Ovary (tissue), 10 donors: Measurements from ENCODE around the gene SFT2D2. TPM values are rescaled to one million over a fixed set of nuclear protein-coding genes. Genes with fewer than 3 reads are reported as not detected.

Source experiments
- DNase-seq, 5 donors: peaks; one replicate each; pipeline ENCODE4 v3.0.0-alpha.2; 2019 to 2020
- H3K27ac ChIP-seq, 2 donors: fragments of 200-600 bp; one replicate each; pipeline versions ENCODE4 v1.5.1 to v1.8.0; 2019 to 2022
- H3K27me3 ChIP-seq: fragments of 200-600 bp; one replicate; pipeline ENCODE4 v1.8.0; 2022
- H3K36me3 ChIP-seq: fragments of 200-600 bp; sonication (generic); one replicate; pipeline ENCODE4 v1.5.1; 2019
- H3K4me1 ChIP-seq: one replicate; pipeline ENCODE4 v1.8.1; 2013; ENCODE audit warnings: mild to moderate bottlenecking, moderate library complexity; ENCODE audit not compliant: insufficient read depth
- H3K4me3 ChIP-seq: fragments of 200-600 bp; sonication (generic); one replicate; pipeline ENCODE4 v1.5.1; 2017
- H3K9me3 ChIP-seq, 2 donors: fragments of 200-600 bp in 1 of 2; sonication (generic) in 1 of 2; one replicate each; pipeline versions ENCODE4 v1.5.1 to v1.8.1; 2013 to 2019; ENCODE audit warnings: mild to moderate bottlenecking in 1 of 2, moderate library complexity in 1 of 2
- EP300 ChIP-seq: sonication (generic); formaldehyde crosslinking; IDR thresholded peaks from one replicate; pipeline ENCODE4 v1.6.1; 2017; ENCODE audit warnings: antibody characterized with exemption
- POLR2A ChIP-seq: fragments of 450-650 bp; IDR thresholded peaks from one replicate; pipeline ENCODE4 v1.6.1; 2017; ENCODE audit warnings: antibody characterized with exemption, mild to moderate bottlenecking, moderate library complexity
- WGBS, 3 donors: extraction: QIAGEN DNeasy Blood & Tissue Kit in 1 of 3; methylation state at CpG; one replicate each; pipeline versions ENCODE4 v1.1.5 to v1.1.7; 2013 to 2017; 5-methylcytosine and 5-hydroxymethylcytosine counted together
- intact Hi-C, 4 donors: fragments of 100-400 bp; cut with DNase I; formaldehyde crosslinking; loops; one replicate each; pipeline versions ENCODE4 v1.11.0 to v1.15.1; 2022 to 2023
- long read RNA-seq, 3 donors: library from polyadenylated mRNA in 2 of 3; unstranded in 2 of 3; transcript quantifications; one replicate each; pipeline ENCODE4 v2.0.0 and lab custom pipeline, GENCODE V29; 2021 to 2026
- polyA plus RNA-seq, 2 donors: library from polyadenylated mRNA; stranded (reverse); fragments of 200-250 nt in 1 of 2; fragments of 350-450 nt in 1 of 2; fragmentation: Illumina TruSeq in 1 of 2; extraction: RNeasy Lipid Tissue Mini Kit (QIAGEN cat#74804) in 1 of 2; gene quantifications; one replicate each; pipeline ENCODE4 v1.2.3, GENCODE V29; 2013 to 2014
- total RNA-seq, 7 donors: library from RNA; depleted of rRNA in 2 of 7; stranded (reverse); fragments of >200 nt in 2 of 7; fragmentation: NEBNext Ultra II Directional in 3 of 7; extraction: Animal tissue kit (Norgen Biotek cat#: 25700) in 3 of 7; gene quantifications; one replicate each; pipeline versions ENCODE4 v1.1.0 to v1.2.4, GENCODE V29; 2016 to 2023
- TF ChIP-seq, protein P1 (sequence below), 3 donors: fragments of 450-650 bp in 2 of 3; fragments of 200-600 bp in 1 of 3; IDR thresholded peaks; one replicate each; pipeline versions ENCODE4 v1.5.1 to v1.8.0; 2016 to 2022; ENCODE audit warnings: antibody characterized with exemption in 3 of 3, mild to moderate bottlenecking in 1 of 3
- donor health status: DM: no; HTN: no; CAD: no; lungs with moderate emphysema.
- donor health status: DM: no; HTN: no; CAD: no.
- donor health status: Bipolar disorder and iron deficiency.
- donor health status: DM: yes; HTN: yes; CAD: no.
- donor health status: DM: no; HTN: no; CAD: no.
- donor health status: DM: yes; HTN: yes; CAD: no.

SFT2D2 gene
- total RNA-seq = 100 to 1,000 TPM in 1 of 7 donors, 10 to 100 TPM in 6; 27.8 to 102 (median 84.5) TPM
- 10 to 100 TPM; 12.6 to 19.0 TPM for polyA plus RNA-seq
- long read RNA-seq, donor 1, full-length matches to known transcripts = 9 of 53 reads
- long read RNA-seq, donor 1, partial matches to known transcripts = 30 of 53 reads
- long read RNA-seq, donor 1, other reads (novel, unspliced or antisense) = 14 of 53 reads
- long read RNA-seq, donor 2, full-length matches to known transcripts = 4 of 9 reads
- long read RNA-seq, donor 2, partial matches to known transcripts = 5 of 9 reads
- long read RNA-seq, donor 2, other reads (novel, unspliced or antisense) = 0 of 9 reads
- long read RNA-seq, donor 3, full-length matches to known transcripts = 2 of 25 reads
- long read RNA-seq, donor 3, partial matches to known transcripts = 0 of 25 reads
- long read RNA-seq, donor 3, other reads (novel, unspliced or antisense) = 23 of 25 reads

DNA sequence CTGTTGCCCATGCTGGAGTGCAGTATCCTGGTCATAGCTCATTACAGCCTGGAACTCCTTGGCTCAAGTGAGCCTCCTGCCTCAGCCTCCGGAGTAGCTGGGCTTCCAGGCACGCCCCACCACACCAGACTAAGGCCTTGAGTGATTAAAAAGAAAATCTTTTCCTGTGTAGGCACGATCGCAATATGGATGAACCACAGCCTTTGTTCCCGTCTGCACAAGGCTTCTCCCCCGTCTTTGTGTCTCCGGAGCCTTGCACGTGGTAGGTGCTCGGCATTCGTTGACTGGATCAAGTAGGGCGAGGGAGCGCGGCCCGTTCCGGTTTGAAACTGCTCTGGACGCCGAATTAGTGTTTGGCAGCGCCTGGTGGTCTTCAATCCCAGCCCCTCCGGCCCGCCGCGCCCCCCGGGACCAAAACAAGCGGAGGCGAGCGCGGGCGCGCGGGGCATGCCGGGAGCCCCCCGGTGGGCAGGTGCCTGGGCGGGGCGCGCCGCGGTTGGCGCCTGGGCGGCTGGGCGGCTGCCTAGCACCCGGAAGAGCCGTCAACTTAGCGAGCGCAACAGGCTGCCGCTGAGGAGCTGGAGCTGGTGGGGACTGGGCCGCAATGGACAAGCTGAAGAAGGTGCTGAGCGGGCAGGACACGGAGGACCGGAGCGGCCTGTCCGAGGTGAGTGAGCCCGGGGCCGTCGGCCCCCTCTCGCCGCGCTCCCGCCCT, at the start of gene SFT2D2:
Gene SFT2D2 (plus strand): TSS at position 529 of the 715 bp plus-strand sequence. CDS start 76 bp downstream, at position 605.
- H3K27me3 ChIP-seq = no peaks in the 10 kb centered on the region
- DNase-seq = peak; percentile 78 to 88 (median 84)
- peak; percentile 69 for TF ChIP-seq POLR2A
- no peak for TF ChIP-seq EP300
- peak within 1 kb of the TSS; percentile 79 to 82 for H3K27ac ChIP-seq
- intact Hi-C loops = no loop called here
- H3K36me3 ChIP-seq = no peaks in the 10 kb centered on the region
- H3K4me1 ChIP-seq = peaks cover 16% of the 10 kb centered on the region
- 1% methylated on average over 28 to 58 of the region's 58 CpGs for WGBS, 3 donors
- peak within 1 kb of the TSS; percentile 53 for H3K4me3 ChIP-seq
- no peaks in the 10 kb centered on the region for H3K9me3 ChIP-seq

DNA sequence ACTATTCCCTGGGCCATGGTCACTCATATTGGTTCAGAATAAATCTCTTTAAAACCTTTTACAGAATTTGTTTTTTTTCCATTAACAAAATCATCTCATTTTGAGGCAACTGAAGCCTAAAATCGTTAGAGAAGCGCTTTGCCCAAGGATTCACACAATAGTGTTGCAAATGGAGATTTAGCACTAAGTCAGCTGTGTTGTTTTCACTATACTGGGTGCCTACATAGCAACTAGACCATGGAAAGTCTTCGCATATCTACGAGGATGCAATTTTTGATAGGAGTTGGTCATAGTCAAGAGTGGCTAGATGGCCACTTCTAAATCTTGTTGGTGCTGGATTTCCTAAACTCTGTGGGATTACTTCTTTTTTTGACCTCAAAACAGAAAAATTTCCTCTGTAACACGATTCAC, 47.6 kb upstream of the SFT2D2 start:
- no peak for DNase-seq
- H3K36me3 ChIP-seq = no peaks in the 10 kb centered on the region
- 67 to 71% (median 68%) methylated on average over 5 of the region's 5 CpGs for WGBS, 3 donors
- peak overlapping the region; percentile 45 for H3K4me3 ChIP-seq
- TF ChIP-seq POLR2A = no peak
- TF ChIP-seq, protein P1, sequence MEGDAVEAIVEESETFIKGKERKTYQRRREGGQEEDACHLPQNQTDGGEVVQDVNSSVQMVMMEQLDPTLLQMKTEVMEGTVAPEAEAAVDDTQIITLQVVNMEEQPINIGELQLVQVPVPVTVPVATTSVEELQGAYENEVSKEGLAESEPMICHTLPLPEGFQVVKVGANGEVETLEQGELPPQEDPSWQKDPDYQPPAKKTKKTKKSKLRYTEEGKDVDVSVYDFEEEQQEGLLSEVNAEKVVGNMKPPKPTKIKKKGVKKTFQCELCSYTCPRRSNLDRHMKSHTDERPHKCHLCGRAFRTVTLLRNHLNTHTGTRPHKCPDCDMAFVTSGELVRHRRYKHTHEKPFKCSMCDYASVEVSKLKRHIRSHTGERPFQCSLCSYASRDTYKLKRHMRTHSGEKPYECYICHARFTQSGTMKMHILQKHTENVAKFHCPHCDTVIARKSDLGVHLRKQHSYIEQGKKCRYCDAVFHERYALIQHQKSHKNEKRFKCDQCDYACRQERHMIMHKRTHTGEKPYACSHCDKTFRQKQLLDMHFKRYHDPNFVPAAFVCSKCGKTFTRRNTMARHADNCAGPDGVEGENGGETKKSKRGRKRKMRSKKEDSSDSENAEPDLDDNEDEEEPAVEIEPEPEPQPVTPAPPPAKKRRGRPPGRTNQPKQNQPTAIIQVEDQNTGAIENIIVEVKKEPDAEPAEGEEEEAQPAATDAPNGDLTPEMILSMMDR (IDR thresholded peaks at IDR 0.05) = no peak
- TF ChIP-seq EP300 = no peak
- H3K27me3 ChIP-seq = no peaks in the 10 kb centered on the region
- intact Hi-C loops = no loop called here
- peak overlapping the region; percentile 76 to 79 for H3K27ac ChIP-seq
- H3K4me1 ChIP-seq = no peaks in the 10 kb centered on the region
- H3K9me3 ChIP-seq = no peaks in the 10 kb centered on the region

DNA sequence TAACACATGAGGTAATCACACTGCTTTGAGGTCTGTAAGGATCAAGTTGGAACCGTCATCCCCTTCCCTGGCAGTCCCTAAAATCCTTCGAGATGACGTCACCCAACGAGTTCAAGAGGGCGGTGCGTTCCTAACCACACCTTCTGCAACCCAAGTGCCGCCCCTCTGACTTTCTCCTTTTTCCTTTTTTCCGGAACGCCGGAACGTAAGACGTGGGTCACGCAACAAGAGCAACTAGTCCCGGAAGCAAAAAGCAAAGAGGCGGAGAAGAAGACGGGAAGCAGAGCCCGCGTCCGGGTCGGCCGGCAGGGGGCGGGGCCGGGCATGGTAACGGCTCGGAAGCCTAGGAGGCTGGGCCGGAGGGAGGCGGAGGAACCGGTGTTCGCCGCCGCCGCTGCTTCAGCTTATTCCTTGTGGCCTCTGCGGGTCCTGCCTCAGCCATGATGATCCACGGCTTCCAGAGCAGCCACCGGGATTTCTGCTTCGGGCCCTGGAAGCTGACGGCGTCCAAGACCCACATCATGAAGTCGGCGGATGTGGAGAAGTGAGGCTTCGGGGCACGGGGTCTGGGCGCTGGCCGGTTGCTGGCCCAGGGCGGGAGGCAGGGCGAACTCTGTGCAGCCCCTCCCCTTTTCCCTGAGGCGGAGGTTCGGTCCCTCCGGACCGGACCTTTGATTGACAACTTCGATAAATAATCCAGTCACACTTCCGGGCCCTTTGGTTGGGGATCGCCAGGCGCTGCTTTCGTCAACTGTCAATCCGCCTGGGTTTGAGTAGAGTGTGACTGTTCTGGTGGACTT, 47.0 kb upstream of the SFT2D2 start, which contains the start of gene TIPRL:
Gene TIPRL (plus strand): TSS at position 325 of the 800 bp plus-strand sequence. CDS start 116 bp downstream, at position 441.
- intact Hi-C loops = no loop called here
- 0 to 1% (median 0%) methylated on average over 49 to 56 of the region's 56 CpGs for WGBS, 3 donors
- DNase-seq = peak; percentile 93 to 97 (median 96)

DNA sequence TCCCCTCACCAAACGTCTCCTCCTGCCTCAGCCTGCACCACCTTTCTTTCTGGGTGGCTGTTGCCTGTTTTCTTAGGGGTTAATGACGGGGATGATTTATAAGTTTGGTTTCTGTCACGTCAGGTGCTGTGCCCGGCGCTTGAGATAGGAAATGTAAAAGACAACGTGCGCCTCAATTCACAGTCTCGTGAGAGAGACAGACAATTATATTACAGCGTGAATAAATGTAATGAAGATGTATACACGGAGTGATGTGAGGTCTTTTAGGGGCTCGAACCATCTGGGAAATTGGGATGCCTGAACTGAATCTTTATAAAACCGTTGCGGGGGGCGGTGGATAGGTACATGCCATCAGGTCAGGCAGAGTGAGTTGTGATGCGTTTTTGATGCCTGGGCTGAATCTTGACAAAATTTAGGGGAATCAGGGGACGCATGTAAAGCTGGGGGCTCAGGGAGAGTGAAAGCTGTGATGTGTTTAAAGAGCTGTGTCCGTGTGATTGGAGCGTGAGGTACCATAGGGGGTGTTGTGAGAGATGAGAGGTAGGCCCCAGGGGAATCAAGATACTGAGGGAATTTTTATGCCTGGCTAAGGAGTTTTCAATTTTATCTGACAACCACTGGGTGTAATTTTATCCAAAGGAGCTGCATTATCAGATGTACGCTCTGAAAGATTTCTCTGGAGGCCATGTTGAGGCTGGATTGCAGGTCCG, 46.2 kb upstream of the SFT2D2 start:
- no peak for DNase-seq
- Histone ChIP-seq H3K27ac (peak overlapping the region; percentile 76 to 79), H3K9me3 (no peaks in the 10 kb centered on the region), H3K36me3 (no peaks in the 10 kb centered on the region), H3K27me3 (no peaks in the 10 kb centered on the region), H3K4me3 (peak overlapping the region; percentile 45), H3K4me1 (no peaks in the 10 kb centered on the region)
- TF ChIP-seq, protein P1 (IDR thresholded peaks at IDR 0.05) = no peak
- no peak for TF ChIP-seq POLR2A
- no peak for TF ChIP-seq EP300
- 2 to 3% (median 2%) methylated on average over 20 of the region's 20 CpGs for WGBS, 3 donors
- intact Hi-C loops = no loop called here

More for the DNA sequence above, 47.0 kb upstream of the SFT2D2 start, which contains the start of gene TIPRL:
- H3K9me3 ChIP-seq = no peaks in the 10 kb centered on the region
- H3K27me3 ChIP-seq = no peaks in the 10 kb centered on the region
- H3K27ac ChIP-seq = peak within 1 kb of the TSS; percentile 76 to 79
- no peaks in the 10 kb centered on the region for H3K4me1 ChIP-seq
- peak within 1 kb of the TSS; percentile 45 for H3K4me3 ChIP-seq
- TF ChIP-seq EP300 (peak; percentile 70), POLR2A (peak; percentile 82)
- TF ChIP-seq, protein P1 (IDR thresholded peaks at IDR 0.05) = peak; percentile 79 to 88 (median 86)
- no peaks in the 10 kb centered on the region for H3K36me3 ChIP-seq
